ENCODE data around the gene NR6A1.

DNA sequence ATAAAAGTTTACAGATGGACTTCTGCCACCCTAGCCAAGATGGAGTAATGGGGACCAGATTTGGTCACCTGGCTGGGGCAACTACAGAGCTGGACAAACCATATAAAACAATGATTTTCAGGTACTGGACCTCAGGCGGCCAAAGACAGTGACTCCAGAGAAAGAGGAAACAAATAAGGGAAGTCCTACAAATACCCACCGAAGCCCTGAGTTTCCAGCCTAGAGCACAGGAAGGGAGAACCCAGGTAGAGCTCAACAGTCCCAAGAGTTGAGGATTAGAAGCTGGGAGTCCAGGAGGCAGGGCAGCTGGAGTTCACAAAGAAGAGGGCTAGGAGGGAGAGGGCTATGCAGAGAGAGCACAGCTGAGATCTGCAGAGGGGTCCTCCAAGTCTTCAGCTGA is 157.3 kb downstream of the NR6A1 start:
- TF ChIP-seq CTCF (IDR thresholded peaks at IDR 0.05), result no peak
- TF ChIP-seq EP300 (IDR thresholded peaks at IDR 0.05), result no peak
